Fibroblast of gingiva (primary cell): ENCODE results near the gene NKAIN2.
"Not testable (repeated sequence)": the region's sequence is repeated elsewhere in the genome, so short reads cannot be mapped to it uniquely, and the experiment has no call there.

Source experiments
- DNase-seq: peaks from one replicate; pipeline ENCODE4 v3.0.0-alpha.2; 2011; ENCODE audit warnings: low read depth

NKAIN2 gene

GRCh38 chr6:124319410-124319809 is 515.7 kb downstream of the NKAIN2 start:
- DNase-seq: no peak

DNA sequence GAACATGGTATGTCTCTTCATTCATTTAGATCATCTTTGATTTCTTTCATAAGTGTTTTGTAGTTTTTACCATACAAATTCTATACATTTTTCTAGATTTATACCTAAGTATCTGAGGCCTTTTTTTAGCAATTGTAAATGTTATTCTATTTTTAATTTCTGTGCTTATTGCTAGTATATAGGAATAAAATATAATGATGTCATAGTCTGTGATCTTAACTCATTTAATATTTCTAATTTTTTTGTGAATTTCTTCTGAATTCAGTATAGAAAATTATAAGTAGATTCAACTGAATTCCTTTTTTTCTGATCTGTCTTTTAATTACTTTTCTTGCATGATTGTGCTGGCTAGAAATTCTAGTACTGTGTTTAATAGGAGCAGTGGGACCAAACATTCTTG is 520.6 kb downstream of the NKAIN2 start:
- no peak for DNase-seq

DNA sequence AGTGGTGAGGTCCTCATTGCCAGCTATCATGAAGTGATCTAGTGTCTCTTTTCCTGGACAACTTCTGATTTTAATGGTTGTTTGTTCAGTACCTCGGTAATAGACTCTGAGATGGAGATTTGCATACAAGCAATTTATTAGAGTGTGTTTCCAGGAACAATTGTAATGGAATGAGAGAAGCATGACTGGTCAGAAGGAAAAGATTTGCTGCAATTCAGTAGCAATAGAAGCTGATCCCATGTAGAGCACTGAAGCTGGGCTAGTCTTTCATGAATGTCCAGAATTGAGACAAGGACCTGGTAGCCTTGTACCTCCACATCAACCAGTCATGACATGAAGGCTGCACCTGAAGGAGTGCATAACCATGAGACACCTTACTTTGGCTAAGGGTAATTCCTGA is 526.5 kb downstream of the NKAIN2 start:
- DNase-seq: no peak

- DNase-seq: no peak
Observed at GRCh38 chr6:124334359-124334758, 530.7 kb downstream of the NKAIN2 start.

GRCh38 chr6:124339610-124340334 is 536.1 kb downstream of the NKAIN2 start:
- no peak for DNase-seq

DNA sequence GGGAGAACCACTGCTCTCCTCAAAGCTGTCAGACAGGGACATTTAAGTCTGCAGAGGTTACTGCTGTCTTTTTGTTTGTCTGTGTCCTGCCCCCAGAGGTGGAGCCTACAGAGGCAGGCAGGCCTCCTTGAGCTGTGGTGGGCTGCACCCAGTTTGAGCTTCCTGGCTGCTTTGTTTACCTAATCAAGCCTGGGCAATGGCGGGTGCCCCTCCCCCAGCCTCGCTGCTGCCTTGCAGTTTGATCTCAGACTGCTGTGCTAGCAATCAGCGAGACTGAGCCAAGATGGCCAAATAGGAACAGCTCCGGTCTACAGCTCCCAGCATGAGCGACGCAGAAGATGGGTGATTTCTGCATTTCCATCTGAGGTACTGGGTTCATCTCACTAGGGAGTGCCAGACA is 544.7 kb downstream of the NKAIN2 start:
- not testable (repeated sequence) for DNase-seq

DNA sequence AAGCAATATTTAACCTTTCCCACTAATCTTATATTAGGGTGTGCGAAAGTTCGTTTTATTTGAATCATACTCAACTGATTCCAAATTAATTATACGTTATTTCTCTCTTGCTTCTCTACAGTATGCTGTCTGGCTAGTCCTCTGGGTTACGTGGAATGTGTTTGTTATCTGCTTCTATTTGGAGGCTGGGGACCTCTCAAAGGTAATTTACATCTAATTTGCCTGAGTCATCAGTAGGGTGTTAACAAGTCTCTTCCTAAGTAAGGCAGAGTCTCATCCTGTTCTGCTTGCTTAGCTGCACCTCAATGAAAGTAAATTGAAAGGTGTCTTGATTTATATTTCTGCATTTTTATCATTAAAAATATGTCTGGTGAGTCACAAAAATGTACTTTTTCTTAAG is 551.5 kb downstream of the NKAIN2 start:
- no peak for DNase-seq

- no peak for DNase-seq
Observed at GRCh38 chr6:124356276-124356810, 552.7 kb downstream of the NKAIN2 start.

DNA sequence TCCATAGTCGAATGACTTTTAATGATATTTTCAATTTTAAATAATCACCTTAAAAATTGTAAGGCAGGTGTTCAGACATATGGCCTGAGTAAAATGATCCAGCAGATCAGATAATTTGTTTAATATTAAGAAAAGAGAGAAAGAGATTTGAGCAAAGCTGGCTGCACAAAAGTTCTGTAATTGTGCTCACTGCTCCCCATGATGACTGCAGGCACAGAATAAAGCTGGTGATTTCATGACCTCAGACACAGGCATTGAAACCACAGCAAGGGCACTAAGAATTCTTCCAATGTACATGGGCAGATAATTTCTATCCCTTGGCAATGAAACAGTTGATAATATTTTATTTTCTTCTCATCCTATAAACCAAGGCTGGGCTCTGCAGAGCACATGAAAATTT is 553.1 kb downstream of the NKAIN2 start:
- DNase-seq: no peak

GRCh38 chr6:124368131-124368530 is 564.5 kb downstream of the NKAIN2 start:
- no peak for DNase-seq

GRCh38 chr6:124371974-124372475 is 568.4 kb downstream of the NKAIN2 start:
- DNase-seq: no peak

GRCh38 chr6:124373386-124373785 is 569.7 kb downstream of the NKAIN2 start:
- no peak for DNase-seq

DNA sequence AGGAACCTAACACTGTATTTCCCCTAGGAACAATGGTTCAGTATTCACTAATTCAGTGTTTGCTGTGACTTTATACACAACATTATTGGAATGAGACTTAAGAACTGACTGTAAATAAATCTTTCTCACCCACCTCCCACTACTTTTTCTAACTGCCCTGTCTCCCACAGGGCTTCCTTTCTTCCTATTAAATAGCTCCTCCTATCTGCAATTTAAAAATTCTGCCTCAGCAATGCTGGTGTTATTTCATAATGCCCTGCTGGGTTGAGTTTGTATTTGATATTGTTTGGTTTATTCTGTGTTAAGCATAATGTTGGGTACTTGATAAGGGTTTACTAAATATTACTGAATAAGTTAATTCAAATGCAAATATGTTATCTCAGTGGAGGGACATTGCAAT is 585.5 kb downstream of the NKAIN2 start:
- no peak for DNase-seq

DNA sequence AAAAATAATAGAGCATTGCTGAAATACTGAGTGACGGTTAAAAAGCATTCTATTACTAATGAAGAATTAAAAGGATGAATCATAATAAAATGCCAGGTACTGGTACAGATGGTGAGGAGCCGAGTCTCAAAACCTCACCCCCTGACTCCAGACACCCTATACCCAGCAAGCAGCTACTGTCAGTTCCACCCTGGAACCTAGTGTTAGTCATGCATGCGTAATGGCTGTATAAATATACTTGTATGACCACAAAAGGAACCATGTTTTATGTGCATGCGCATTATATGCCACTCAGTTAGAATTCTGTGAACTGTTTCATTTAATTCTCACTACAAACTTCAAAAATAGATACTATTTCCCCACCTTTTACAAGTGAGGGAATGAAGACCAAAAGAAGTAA is 589.9 kb downstream of the NKAIN2 start:
- DNase-seq: no peak

DNA sequence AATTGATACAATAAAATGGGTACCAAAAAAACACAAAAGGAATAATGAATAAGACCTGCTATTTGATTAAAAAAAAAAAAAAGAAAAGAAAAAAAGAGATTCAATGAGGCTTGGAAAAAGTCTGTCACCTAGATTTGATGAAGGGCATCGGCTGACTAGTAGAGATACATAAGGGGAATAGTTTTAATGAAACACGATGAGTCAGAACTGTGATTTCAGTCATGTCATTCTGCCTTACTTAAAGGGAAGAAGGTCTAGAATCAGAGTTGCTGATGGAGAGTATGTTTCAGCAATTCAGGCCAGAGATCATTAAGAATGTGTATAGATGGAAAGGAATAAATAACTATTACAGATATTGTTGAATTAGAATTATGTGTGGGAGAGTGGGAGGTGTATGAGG is 592.7 kb downstream of the NKAIN2 start:
- DNase-seq: no peak

- DNase-seq: no peak
Observed at GRCh38 chr6:124400261-124400999, 596.8 kb downstream of the NKAIN2 start.

GRCh38 chr6:124410425-124410824 is 606.8 kb downstream of the NKAIN2 start:
- not testable (repeated sequence) for DNase-seq

DNA sequence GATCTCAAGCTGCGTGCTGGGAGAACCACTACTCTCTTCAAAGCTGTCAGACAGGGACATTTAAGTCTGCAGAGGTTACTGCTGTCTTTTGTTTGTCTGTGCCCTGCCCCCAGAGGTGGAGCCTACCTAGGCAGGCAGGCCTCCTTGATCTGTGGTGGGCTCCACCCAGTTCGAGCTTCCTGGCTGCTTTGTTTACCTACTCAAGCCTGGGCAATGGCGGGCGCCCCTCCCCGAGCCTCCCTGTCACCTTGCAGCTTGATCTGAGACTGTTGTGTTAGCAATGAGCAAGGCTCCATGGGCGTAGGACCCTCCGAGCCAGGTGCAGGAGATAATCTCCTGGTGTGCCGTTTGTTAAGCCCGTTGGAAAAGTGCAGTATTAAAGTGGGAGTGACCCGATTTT is 609.0 kb downstream of the NKAIN2 start:
- not testable (repeated sequence) for DNase-seq

DNA sequence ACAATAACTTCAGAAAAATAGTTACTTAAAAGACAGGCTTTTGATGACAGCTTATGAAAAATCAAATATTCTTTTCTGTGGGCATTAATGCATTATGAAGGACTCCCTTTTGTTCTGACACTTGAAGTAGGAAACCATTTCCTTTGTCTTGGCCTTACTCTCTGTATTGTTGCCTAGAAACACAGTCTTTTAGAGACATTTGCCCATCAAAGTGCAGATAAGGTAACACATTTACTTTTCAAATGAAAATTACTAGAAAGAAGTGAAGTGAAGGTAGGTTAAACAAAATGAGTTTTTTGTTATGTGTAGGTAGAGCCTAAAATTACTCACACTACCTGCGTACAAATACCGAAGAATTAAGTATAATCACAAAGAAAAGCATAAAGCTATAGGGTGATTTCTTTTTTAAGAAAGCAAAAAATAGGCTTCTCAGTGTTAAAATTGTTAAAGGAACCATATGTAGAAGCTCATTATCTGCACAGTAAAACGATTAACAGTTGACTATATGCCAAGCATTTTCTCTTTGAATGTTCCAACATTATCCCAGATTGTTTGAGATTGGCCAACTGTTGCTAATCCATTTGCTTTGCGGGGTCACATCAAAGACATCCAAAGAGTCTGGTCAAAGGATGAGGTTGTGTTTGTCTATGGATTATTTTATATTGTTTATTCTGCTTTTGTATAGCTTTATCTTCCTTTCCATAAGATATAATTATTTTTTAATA is 616.6 kb downstream of the NKAIN2 start:
- no peak for DNase-seq

DNA sequence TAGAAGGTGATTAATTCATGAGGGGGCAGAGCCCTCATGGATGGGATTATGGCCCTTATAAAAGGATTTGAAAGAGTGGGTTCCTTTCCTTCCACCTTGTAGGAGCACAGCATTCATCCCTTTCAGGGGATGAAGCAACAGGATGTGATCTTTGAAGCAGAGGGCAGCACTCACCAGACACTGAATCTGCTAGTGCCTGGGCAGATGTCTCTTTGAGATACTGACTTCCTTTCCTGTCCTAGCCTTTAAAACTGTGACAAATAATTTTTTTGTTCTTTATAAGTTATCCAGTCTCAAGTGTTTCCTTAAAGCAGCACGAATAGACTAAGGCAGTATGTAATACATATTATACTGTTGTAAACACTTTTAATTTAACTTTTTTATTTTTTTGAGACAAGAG is 620.0 kb downstream of the NKAIN2 start:
- DNase-seq: no peak

DNA sequence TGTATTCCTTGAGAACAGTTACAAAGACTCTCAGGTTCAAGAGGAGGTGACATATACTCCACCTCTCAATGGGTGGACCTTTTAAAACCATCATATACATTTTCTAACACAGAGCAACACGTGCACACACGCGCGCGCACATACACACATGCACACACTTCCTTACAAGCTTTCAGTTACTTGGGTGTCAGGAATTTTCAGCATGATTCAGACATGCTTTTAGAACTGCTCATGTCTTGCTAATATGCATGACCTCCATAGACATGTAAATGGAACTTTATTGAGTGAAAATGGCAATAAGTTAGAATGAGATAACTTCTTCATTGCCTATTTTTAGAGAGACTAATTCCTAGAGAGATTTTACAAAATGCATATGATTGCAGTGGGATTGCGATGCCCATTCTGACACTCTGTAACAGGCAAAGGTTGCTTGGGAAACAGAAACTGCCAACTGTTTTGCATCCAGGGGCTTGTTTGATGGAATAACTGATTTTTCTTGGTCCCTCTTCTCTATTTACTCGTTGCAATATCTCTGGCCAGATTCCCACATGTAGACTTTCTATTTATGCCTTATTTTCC is 627.2 kb downstream of the NKAIN2 start:
- DNase-seq: no peak

GRCh38 chr6:124432620-124433019 is 629.0 kb downstream of the NKAIN2 start:
- DNase-seq: no peak
